SK-N-SH (cell line): ENCODE measurements around the gene CELSR3. TPM values are rescaled to one million over a fixed set of nuclear protein-coding genes. Genes with fewer than 3 reads are reported as not detected.

Source experiments
- CTCF ChIA-PET: fragments of 300-600, 350-600 bp; formaldehyde crosslinking; extraction: SDS; loops from one replicate; lab custom pipeline; 2021; lab: Yijun Ruan, JAX
- POLR2A ChIA-PET: fragments of 350-600 bp; sonication (Branson Sonifier 250); formaldehyde crosslinking; extraction: SDS; loops from one replicate; lab custom pipeline; 2020; ENCODE audit warnings: antibody characterized with exemption, inconsistent platforms; lab: Yijun Ruan, JAX
- DNase-seq: peaks from one replicate; pipeline ENCODE4 v3.0.0; 2012
- H2AFZ ChIP-seq: fragments of 200-600 bp; sonication (generic); 2 replicates; pipeline ENCODE4 v1.8.1; 2016; ENCODE audit warnings: antibody characterized with exemption, mild to moderate bottlenecking, low read depth
- H3F3A ChIP-seq: fragments of 200-600 bp; sonication (generic); replicated peaks from 2 replicates; pipeline ENCODE3; 2016; ENCODE audit warnings: antibody characterized with exemption, mild to moderate bottlenecking; ENCODE audit not compliant: insufficient read depth
- H3K27ac ChIP-seq, 2 experiments: fragments of 200-500 bp in 1 of 2; fragments of 200-600 bp in 1 of 2; sonication (Bioruptor generic) in 1 of 2; sonication (generic), shearing (Covaris generic) in 1 of 2; 2 replicates each; pipeline versions ENCODE4 v1.5.1 to v1.6.1; 2014 to 2016; ENCODE audit warnings: low read depth in 2 of 2, inconsistent platforms in 1 of 2, low read length in 1 of 2, mild to moderate bottlenecking in 1 of 2, mixed read lengths in 1 of 2
- H3K27me3 ChIP-seq: fragments of 200-600 bp; sonication (generic), shearing (Covaris generic); 2 replicates; pipeline ENCODE4 v1.6.1; 2016; ENCODE audit warnings: mixed run types; ENCODE audit not compliant: insufficient read depth
- H3K36me3 ChIP-seq, 2 experiments: fragments of 200-500 bp in 1 of 2; fragments of 200-600 bp in 1 of 2; sonication (Bioruptor generic) in 1 of 2; sonication (generic) in 1 of 2; replicated peaks in 1 of 2; 2 replicates each; pipeline versions ENCODE3 to v1.5.1; 2014 to 2016; ENCODE audit warnings: low read length in 1 of 2, mild to moderate bottlenecking in 1 of 2; ENCODE audit not compliant: insufficient read depth in 2 of 2, control insufficient read depth in 1 of 2
- H3K4me1 ChIP-seq, 2 experiments: fragments of 200-500 bp in 1 of 2; fragments of 200-600 bp in 1 of 2; sonication (Bioruptor generic) in 1 of 2; sonication (generic), shearing (Covaris generic) in 1 of 2; 2 replicates each; pipeline versions ENCODE4 v1.5.1 to v1.6.1; 2014 to 2016; ENCODE audit warnings: low read depth in 1 of 2, low read length in 1 of 2, mixed run types in 1 of 2; ENCODE audit not compliant: insufficient read depth in 2 of 2, control insufficient read depth in 1 of 2
- H3K4me2 ChIP-seq: fragments of 200-600 bp; sonication (generic), shearing (Covaris generic); 2 replicates; pipeline ENCODE4 v1.6.1; 2017; ENCODE audit warnings: mixed run types
- H3K4me3 ChIP-seq, 2 experiments: fragments of 200-500 bp in 1 of 2; fragments of 200-600 bp in 1 of 2; sonication (Bioruptor generic) in 1 of 2; sonication (generic), shearing (Covaris generic) in 1 of 2; 2 replicates each; pipeline versions ENCODE4 v1.5.1 to v1.8.1; 2014 to 2016; ENCODE audit warnings: low read depth in 2 of 2, inconsistent platforms in 1 of 2, low read length in 1 of 2, mild to moderate bottlenecking in 1 of 2, mixed read lengths in 1 of 2, moderate library complexity in 1 of 2
- H3K79me2 ChIP-seq: fragments of 200-600 bp; sonication (generic); 2 replicates; pipeline ENCODE4 v1.8.1; 2017; ENCODE audit warnings: mild to moderate bottlenecking; ENCODE audit not compliant: insufficient read depth
- H3K9ac ChIP-seq: fragments of 200-600 bp; sonication (generic); 2 replicates; pipeline ENCODE4 v1.6.1; 2017; ENCODE audit warnings: mixed run types
- H3K9me2 ChIP-seq: fragments of 200-600 bp; sonication (generic); 2 replicates; pipeline ENCODE4 v1.6.1; 2017; ENCODE audit warnings: mixed run types
- H3K9me3 ChIP-seq: fragments of 200-600 bp; sonication (generic); 2 replicates; pipeline ENCODE4 v1.6.1; 2017; ENCODE audit warnings: mixed run types, mild to moderate bottlenecking, moderate library complexity
- H4K20me1 ChIP-seq: fragments of 200-600 bp; sonication (generic); 2 replicates; pipeline ENCODE4 v1.6.1; 2017; ENCODE audit warnings: mild to moderate bottlenecking, mixed run types; ENCODE audit not compliant: insufficient read depth
- CTCF ChIP-seq: fragments of 200-600 bp; sonication (generic); IDR thresholded peaks from 2 replicates; pipeline ENCODE4 v1.6.1; 2017; ENCODE audit warnings: antibody characterized with exemption, mild to moderate bottlenecking, moderate library complexity
- ELF1 ChIP-seq: IDR thresholded peaks from 2 replicates; pipeline ENCODE4 v1.4.0; 2012
- EP300 ChIP-seq, 2 experiments: IDR thresholded peaks; 2 replicates each; pipeline versions ENCODE4 v1.4.0 to v1.6.1; 2012; ENCODE audit warnings: borderline replicate concordance in 1 of 2, low read depth in 1 of 2, low read length in 1 of 2
- FOXM1 ChIP-seq: IDR thresholded peaks from 2 replicates; pipeline ENCODE4 v1.4.0; 2012; ENCODE audit warnings: low read depth, mild to moderate bottlenecking
- GATA2 ChIP-seq: sonication (generic); formaldehyde crosslinking; IDR thresholded peaks from 2 replicates; pipeline ENCODE4 v1.5.0; 2020; ENCODE audit warnings: mild to moderate bottlenecking, missing genetic modification reagents
- JUND ChIP-seq: IDR thresholded peaks from 2 replicates; pipeline ENCODE4 v1.4.0; 2012
- MEF2A ChIP-seq: IDR thresholded peaks from 2 replicates; pipeline ENCODE4 v1.4.0; 2012; ENCODE audit warnings: low read depth, borderline replicate concordance
- MXI1 ChIP-seq: IDR thresholded peaks from 2 replicates; pipeline ENCODE4 v1.6.1; 2012; ENCODE audit warnings: mild to moderate bottlenecking, low read depth, low read length, improper control_type of control experiment
- NFIC ChIP-seq: IDR thresholded peaks from 2 replicates; pipeline ENCODE4 v1.4.0; 2012; ENCODE audit warnings: borderline replicate concordance
- PBX3 ChIP-seq: IDR thresholded peaks from 2 replicates; pipeline ENCODE4; 2012
- RCOR1 ChIP-seq: fragments of 150-350 bp; IDR thresholded peaks from 2 replicates; pipeline ENCODE4 v1.6.1; 2017; ENCODE audit warnings: antibody characterized with exemption, low read length
- RXRA ChIP-seq: IDR thresholded peaks from 2 replicates; pipeline ENCODE4 v1.4.0; 2012; ENCODE audit warnings: low read depth, mild to moderate bottlenecking, borderline replicate concordance
- SMC3 ChIP-seq: IDR thresholded peaks from 2 replicates; pipeline ENCODE4 v1.6.1; 2012; ENCODE audit warnings: low read depth, low read length, improper control_type of control experiment
- TAF1 ChIP-seq: IDR thresholded peaks from 2 replicates; pipeline ENCODE4 v1.6.1; 2012; ENCODE audit warnings: low read depth, mild to moderate bottlenecking, low read length, moderate library complexity, borderline replicate concordance
- TCF12 ChIP-seq: IDR thresholded peaks from 2 replicates; pipeline ENCODE4 v1.4.0; 2012
- USF1 ChIP-seq: IDR thresholded peaks from 2 replicates; pipeline ENCODE4 v1.4.0; 2012; ENCODE audit warnings: low read depth, borderline replicate concordance
- USF2 ChIP-seq: fragments of 150-350 bp; IDR thresholded peaks from 2 replicates; pipeline ENCODE4 v1.6.1; 2017; ENCODE audit warnings: antibody characterized with exemption, low read length, low read depth, borderline replicate concordance
- YY1 ChIP-seq: IDR thresholded peaks from 2 replicates; pipeline ENCODE4 v1.4.0; 2012; ENCODE audit warnings: low read depth, mild to moderate bottlenecking
- ZBTB33 ChIP-seq: IDR thresholded peaks from 2 replicates; pipeline ENCODE4 v1.4.0; 2012; ENCODE audit warnings: low read depth, borderline replicate concordance
- WGBS: methylation state at CpG from one replicate; pipeline ENCODE4 v1.1.6; 2017; ENCODE audit warnings: low lambda C conversion rate; 5-methylcytosine and 5-hydroxymethylcytosine counted together
- polyA plus RNA-seq, 3 experiments: library from polyadenylated mRNA; depleted of rRNA; stranded (reverse); fragments of >200 nt; gene quantifications; 2 replicates each; pipeline ENCODE4 v1.2.3, GENCODE V29; 2012

The CELSR3 gene
- polyA plus RNA-seq, 1 of the 3 experiments (the other 2 are of a cell fraction): 11.7 TPM

GRCh38 chr3:48612309-48612708, 50.4 kb downstream of the CELSR3 start (continued):
- TF ChIP-seq PBX3 (no peak), USF1 (no peak), MEF2A (no peak), EP300 (IDR thresholded peaks at IDR 0.05; ENCODE audit: borderline replicate concordance in 1 of 2, low read depth in 1 of 2, low read length in 1 of 2) (no peak), RXRA (no peak)
- TF ChIP-seq, all 33 proteins: peak for 0

GRCh38 chr3:48609088-48610005, 53.3 kb downstream of the CELSR3 start, which contains the start of gene UQCRC1:
UQCRC1 (minus strand) TSS chr3:48609646; CDS start chr3:48609620, 26 bp downstream.
- Histone ChIP-seq H2AFZ (peak within 1 kb of the TSS; percentile 88; the same call in 1 of the 2 replicates), H3K9me3 (no peaks in the 10 kb centered on the region), H3K9me2 (no peaks in the 10 kb centered on the region), H3K36me3 (peaks cover 19 to 36% of the 10 kb centered on the region in 2 experiments), H3K27ac (peak within 1 kb of the TSS; percentile 51 to 78; a peak in 2 of 4 replicates), H3K4me1 (peaks cover 5 to 7% of the 10 kb centered on the region in 2 experiments; a peak in 3 of 4 replicates), H3F3A (peaks cover 5% of the 10 kb centered on the region), H3K4me3 (peak within 1 kb of the TSS; percentile 77 to 96), H3K9ac (peak within 1 kb of the TSS; percentile 87), H3K4me2 (peak within 1 kb of the TSS; percentile 98), H3K27me3 (no peaks in the 10 kb centered on the region), H3K79me2 (peaks cover 47% of the 10 kb centered on the region), H4K20me1 (no peaks in the 10 kb centered on the region)
- ChIA-PET POLR2A (interaction anchor here (0.6 to 1.0 kb wide), 3 partner anchors 20 to 54 kb away, joined by 3 to 4 read pairs (median 3); partner anchors contain the start of gene SLC26A6), CTCF (interaction anchor here (1.0 to 4.6 kb wide), 7 partner anchors 11 to 151 kb away, joined by 3 to 40 read pairs (median 4); partner anchors contain the start of gene SLC26A6)
- WGBS: 9% methylated on average over 35 of the region's 86 CpGs
- peak; percentile 98 for DNase-seq
- TF ChIP-seq PBX3 (no peak), SMC3 (peak; percentile 66), GATA2 (CRISPR knock-in tag) (no peak), RCOR1 (peak; percentile 65), USF1 (no peak), MEF2A (no peak), TCF12 (no peak), ZBTB33 (no peak), CTCF (peak; percentile 64), JUND (no peak), ELF1 (no peak), NFIC (no peak), EP300 (IDR thresholded peaks at IDR 0.05; ENCODE audit: borderline replicate concordance in 1 of 2, low read depth in 1 of 2, low read length in 1 of 2) (no peak), MXI1 (peak; percentile 46; the same call in 1 of the 2 replicates), USF2 (no peak), TAF1 (peak; percentile 86), FOXM1 (no peak), RXRA (no peak), YY1 (peak; percentile 95)
